ENCODE measurements around the gene PRDM11.

PRDM11 gene

DNA sequence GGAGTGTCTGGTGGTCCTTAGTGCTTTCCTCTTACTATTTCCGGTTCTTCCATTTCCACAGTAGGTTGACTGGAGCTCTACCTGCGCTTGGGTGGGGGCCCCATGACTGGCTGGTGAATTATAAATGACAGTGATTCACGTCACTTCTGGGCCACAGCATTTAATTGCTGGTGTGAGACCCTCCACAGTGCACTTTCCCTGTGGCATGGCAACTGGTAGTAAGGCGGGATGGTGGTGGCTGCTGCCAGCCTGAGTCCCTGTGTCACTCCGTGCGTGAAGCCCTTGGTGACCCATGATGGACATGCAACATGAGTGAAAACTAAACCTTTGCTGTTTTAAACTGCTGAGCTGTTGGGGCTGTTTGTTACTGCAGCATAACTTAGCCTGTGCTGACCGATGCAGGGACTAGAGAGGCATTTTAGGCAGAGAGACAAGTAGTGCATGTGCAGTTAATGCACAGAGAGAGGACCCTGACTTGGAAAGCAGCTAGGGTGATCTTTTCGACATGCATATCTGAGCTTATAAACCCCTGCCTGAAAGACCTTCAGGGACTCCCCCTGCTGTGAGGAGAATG, 3.1 kb downstream of the PRDM11 start:
- H3K36me3 ChIP-seq: no peaks in the 10 kb centered on the region
- no peak for DNase-seq
- H3K9me3 ChIP-seq: no peaks in the 10 kb centered on the region
- H3K27me3 ChIP-seq: no peaks in the 10 kb centered on the region
- TF ChIP-seq CTCF (IDR thresholded peaks at IDR 0.05; ENCODE audit: low read depth, low read length): no peak
- peaks cover 5% of the 10 kb centered on the region; the same call in 1 of the 2 replicates for H3K4me1 ChIP-seq
- no peak overlapping the region for H3K4me3 ChIP-seq (ENCODE audit: low read depth, low read length)

DNA sequence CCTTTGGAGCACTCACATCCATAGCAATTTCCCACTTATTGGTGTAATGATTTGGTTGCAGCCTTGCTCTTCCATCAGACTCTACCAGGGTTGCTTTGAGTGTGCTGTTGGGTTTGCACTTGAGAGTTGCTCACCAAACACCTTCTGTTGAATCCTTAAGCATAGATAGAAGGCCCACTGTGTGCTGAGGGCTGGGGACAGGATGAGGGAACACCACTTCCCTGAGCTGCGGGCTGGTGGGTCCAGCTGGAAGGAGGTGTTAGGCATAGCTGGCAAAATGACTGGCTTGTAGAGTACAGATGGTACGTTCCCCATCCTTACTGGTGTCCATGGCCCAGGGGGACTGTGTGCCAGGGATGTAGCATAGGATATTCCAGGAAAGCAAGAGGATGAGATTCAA, 3.9 kb downstream of the PRDM11 start:
- no peak for DNase-seq
- no peaks in the 10 kb centered on the region for H3K27me3 ChIP-seq
- no peaks in the 10 kb centered on the region for H3K36me3 ChIP-seq
- H3K4me3 ChIP-seq (ENCODE audit: low read depth, low read length): no peak overlapping the region
- no peak for TF ChIP-seq CTCF (IDR thresholded peaks at IDR 0.05; ENCODE audit: low read depth, low read length)
- no peaks in the 10 kb centered on the region for H3K9me3 ChIP-seq
- peaks cover 5% of the 10 kb centered on the region; the same call in 1 of the 2 replicates for H3K4me1 ChIP-seq

DNA sequence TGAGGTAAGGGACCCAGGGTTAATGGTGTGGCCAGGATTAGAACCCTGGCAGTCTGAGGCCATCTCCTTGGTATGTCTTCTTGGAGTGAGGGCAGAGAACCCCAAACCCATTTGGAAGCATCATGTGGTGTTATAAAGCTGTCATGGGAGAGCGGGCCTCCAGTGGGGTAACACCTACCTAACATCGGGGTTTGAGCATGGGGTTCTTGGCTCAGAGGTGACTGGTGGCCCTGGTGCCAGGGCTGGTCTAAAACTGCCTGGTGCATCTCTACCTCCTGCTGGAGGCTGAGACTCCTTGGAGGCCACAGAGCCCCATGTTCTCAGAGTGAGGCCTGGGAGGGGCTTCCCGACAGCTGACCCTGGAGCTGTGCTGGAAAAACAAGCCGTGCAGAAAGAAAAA, 4.5 kb downstream of the PRDM11 start:
- H3K36me3 ChIP-seq: no peaks in the 10 kb centered on the region
- H3K4me1 ChIP-seq: peaks cover 5% of the 10 kb centered on the region; the same call in 1 of the 2 replicates
- H3K27me3 ChIP-seq: no peaks in the 10 kb centered on the region
- H3K4me3 ChIP-seq (ENCODE audit: low read depth, low read length): no peak overlapping the region
- no peaks in the 10 kb centered on the region for H3K9me3 ChIP-seq
- TF ChIP-seq CTCF (IDR thresholded peaks at IDR 0.05; ENCODE audit: low read depth, low read length): no peak
- no peak for DNase-seq

DNA sequence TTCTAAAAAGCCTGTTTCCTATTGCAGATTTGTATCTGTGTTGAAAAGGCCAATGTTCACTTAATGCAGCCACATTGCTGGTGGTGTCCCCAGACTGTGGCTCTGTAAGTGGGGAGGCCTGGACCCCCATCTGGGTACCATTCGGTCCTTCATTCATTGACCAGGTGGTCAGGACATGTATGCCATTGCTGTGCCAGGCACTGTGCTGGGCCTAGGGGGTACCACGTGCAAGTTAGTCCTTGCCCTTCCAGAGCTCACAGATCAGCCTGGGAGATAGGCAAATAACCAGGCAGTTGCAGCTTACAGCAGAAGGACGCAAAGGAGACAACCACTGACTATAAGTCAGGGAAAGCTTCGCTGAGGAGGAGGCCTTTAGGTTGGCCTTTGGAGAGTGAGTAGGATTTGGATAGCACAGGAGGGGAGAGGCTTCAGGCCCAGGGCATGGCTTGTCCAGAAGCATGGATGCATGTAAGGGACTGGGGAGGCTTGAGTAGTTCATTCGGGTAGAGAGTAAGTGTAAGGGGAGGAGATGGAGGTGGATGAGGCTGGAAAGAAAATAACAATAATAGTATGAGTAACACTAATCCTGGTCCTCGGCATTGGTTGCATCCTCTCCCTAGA, 5.0 kb downstream of the PRDM11 start:
- Histone ChIP-seq H3K27me3 (no peaks in the 10 kb centered on the region), H3K4me1 (peaks cover 5% of the 10 kb centered on the region; the same call in 1 of the 2 replicates), H3K4me3 (ENCODE audit: low read depth, low read length) (no peak overlapping the region), H3K9me3 (no peaks in the 10 kb centered on the region), H3K36me3 (no peaks in the 10 kb centered on the region)
- no peak for TF ChIP-seq CTCF (IDR thresholded peaks at IDR 0.05; ENCODE audit: low read depth, low read length)
- no peak for DNase-seq

DNA sequence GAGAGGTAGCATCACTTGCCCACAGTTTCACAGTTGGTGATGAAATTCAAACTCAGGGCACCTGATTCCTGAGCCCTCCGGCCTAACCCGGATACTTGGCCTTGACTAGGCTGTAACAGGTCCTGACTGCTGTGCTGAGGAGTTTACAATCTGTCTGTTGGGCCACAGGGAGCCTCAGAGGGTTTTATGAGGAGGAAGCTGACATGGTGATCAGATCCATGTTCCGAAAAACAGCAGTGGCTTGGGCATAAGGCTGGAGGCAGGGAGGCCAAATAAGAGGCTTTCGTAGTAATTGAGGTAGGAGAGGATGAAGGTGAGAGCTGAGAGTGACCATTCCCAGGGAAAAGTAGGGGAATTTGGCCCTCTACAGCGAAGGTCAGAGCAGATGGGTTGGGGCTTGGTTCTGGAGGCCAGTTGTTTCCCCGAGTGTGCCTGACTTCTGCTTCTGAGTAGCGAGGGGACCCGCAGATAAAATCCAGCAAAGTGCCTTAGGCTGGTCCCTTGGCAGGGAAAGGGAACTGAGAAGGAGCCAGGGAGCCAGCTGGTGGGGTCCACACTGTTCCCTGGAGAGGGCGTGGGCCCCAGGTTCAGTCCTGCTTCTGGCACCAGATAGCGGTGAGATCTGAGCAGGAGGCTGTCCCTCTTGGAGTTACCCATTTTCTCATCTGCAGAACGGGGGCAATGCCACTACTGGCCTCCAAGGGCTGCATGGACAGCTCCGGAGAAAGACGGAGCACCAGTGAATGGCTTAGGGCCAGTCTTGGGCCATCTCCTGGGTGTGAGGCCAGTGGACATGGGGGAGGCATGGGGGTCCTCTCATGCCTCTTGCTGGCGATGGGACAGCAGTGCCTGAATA, 6.5 kb downstream of the PRDM11 start:
- H3K27me3 ChIP-seq: no peaks in the 10 kb centered on the region
- TF ChIP-seq CTCF (IDR thresholded peaks at IDR 0.05; ENCODE audit: low read depth, low read length): no peak
- peaks cover 5% of the 10 kb centered on the region; the same call in 1 of the 2 replicates for H3K4me1 ChIP-seq
- no peaks in the 10 kb centered on the region for H3K36me3 ChIP-seq
- no peaks in the 10 kb centered on the region for H3K9me3 ChIP-seq
- H3K4me3 ChIP-seq (ENCODE audit: low read depth, low read length): no peak overlapping the region
- no peak for DNase-seq

All from BE2C (cell line).